ENCODE measurements around the gene TLE2.

GRCh38 chr19:3067563-3067962 lies 38.5 kb upstream of the TLE2 start:
- TF ChIP-seq CTCF (IDR thresholded peaks at IDR 0.05): no peak
- TF ChIP-seq POLR2A (IDR thresholded peaks at IDR 0.05): no peak

Data from suprapubic skin (tissue), 3 donors.